ENCODE measurements around the gene SLC27A1. TPM values are rescaled to one million over a fixed set of nuclear protein-coding genes. Genes with fewer than 3 reads are reported as not detected.
A peak's percentile ranks its signal among the peaks of the same experiment; 100 is the strongest.

Gene SLC27A1
- total and polyA plus RNA-seq, 10 of the 15 experiments (the other 5 are each of a cell fraction or from before 2014, with no cell fraction given) = 0.11 to 2.3 (median 1.2) TPM

- TF ChIP-seq CREM (IDR thresholded peaks at IDR 0.05; ENCODE audit: low read depth) (no peak), SMARCA5 (IDR thresholded peaks at IDR 0.05) (peak; percentile 34; the same call in 1 of the 2 replicates), MLLT1 (IDR thresholded peaks at IDR 0.05) (no peak), SMAD1 (IDR thresholded peaks at IDR 0.05; ENCODE audit: low read depth, partially characterized antibody) (no peak), RELA (IDR thresholded peaks at IDR 0.05; ENCODE audit: borderline replicate concordance, partially characterized antibody) (peak; percentile 40), SKIL (IDR thresholded peaks at IDR 0.05; ENCODE audit: low read depth, poor library complexity, severe bottlenecking) (no peak), ESRRA (IDR thresholded peaks at IDR 0.05; ENCODE audit: low read length) (no peak), GATAD2B (conservative IDR thresholded peaks at IDR 0.05; ENCODE audit: low read depth) (0 out of 2 replicates have a peak, but pooled peaks have one; percentile 37), CHD2 (IDR thresholded peaks at IDR 0.05; ENCODE audit: borderline replicate concordance, low read depth, low read length) (peak; percentile 31; the same call in 1 of the 2 replicates), JUND (IDR thresholded peaks at IDR 0.05; ENCODE audit: low read depth, low read length) (no peak), NFYA (IDR thresholded peaks at IDR 0.05; ENCODE audit: borderline replicate concordance, low read depth, low read length) (no peak), TCF7 (IDR thresholded peaks at IDR 0.05; ENCODE audit: borderline replicate concordance) (no peak), POLR2A (IDR thresholded peaks at IDR 0.05; ENCODE audit: low read depth, low read length) (peak; percentile 73), FOXM1 (IDR thresholded peaks at IDR 0.05; ENCODE audit: low read depth, low read length) (no peak), KAT2A (conservative IDR thresholded peaks at IDR 0.05; ENCODE audit: control insufficient read depth, low read depth, low read length) (no peak), NFYB (IDR thresholded peaks at IDR 0.05; ENCODE audit: insufficient read depth, low read depth, low read length) (peak; percentile 87; the same call in 1 of the 2 replicates), EGR1 (IDR thresholded peaks at IDR 0.05; ENCODE audit: borderline replicate concordance in 1 of 2, low read depth in 2 of 2, low read length in 2 of 2) (peak in 1 of 2 experiments; percentile 82; a peak in 2 of 3 replicates), NBN (IDR thresholded peaks at IDR 0.05) (peak; percentile 66; the same call in 1 of the 2 replicates), PBX3 (IDR thresholded peaks at IDR 0.05; ENCODE audit: insufficient replicate concordance, low read depth, low read length) (peak; percentile 90), ZNF687 (IDR thresholded peaks at IDR 0.05) (no peak)
Measured at GRCh38 chr19:17470068-17470841, at the start of gene SLC27A1 (continued).
